MM.1S (cell line): ENCODE results near the gene DDX3X.

Experiments
- EZH2 ChIP-seq: fragments of 300-600 bp; sonication (generic); optimal IDR thresholded peaks from 2 replicates; pipeline ENCODE3; 2017; ENCODE audit warnings: low read depth, mild to moderate bottlenecking, antibody characterized with exemption, low read length, mixed read lengths
- EZH2phosphoT487 ChIP-seq: fragments of 300-600 bp; sonication (generic); IDR thresholded peaks from 2 replicates; pipeline ENCODE4 v1.6.1; 2018; ENCODE audit warnings: antibody characterized with exemption, low read length
- TF ChIP-seq, protein P1 (sequence below): fragments of 300-600 bp; sonication (generic); IDR thresholded peaks from 2 replicates; pipeline ENCODE4 v1.5.1; 2016; ENCODE audit warnings: antibody characterized with exemption, low read length, mixed read lengths

DNA sequence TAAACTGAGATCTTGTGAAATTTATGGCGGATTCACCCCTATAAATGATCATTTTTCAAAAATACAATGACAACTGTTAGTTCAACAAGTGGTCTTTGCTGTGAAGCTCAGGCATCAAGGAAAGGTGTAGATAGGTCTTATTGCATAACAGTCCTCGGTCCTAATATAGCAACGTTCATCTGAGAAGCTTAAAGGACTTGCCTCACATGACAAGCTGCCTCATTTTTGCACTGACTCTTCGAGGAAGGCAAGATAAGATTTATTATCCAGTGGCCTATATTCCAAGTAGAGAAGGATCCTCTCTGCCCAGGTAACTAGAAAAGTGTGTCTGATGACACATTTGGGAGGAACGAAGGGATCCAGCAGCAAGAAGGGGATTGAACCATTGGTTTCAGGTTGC is 13.6 kb upstream of the DDX3X start:
- TF ChIP-seq, protein P1, sequence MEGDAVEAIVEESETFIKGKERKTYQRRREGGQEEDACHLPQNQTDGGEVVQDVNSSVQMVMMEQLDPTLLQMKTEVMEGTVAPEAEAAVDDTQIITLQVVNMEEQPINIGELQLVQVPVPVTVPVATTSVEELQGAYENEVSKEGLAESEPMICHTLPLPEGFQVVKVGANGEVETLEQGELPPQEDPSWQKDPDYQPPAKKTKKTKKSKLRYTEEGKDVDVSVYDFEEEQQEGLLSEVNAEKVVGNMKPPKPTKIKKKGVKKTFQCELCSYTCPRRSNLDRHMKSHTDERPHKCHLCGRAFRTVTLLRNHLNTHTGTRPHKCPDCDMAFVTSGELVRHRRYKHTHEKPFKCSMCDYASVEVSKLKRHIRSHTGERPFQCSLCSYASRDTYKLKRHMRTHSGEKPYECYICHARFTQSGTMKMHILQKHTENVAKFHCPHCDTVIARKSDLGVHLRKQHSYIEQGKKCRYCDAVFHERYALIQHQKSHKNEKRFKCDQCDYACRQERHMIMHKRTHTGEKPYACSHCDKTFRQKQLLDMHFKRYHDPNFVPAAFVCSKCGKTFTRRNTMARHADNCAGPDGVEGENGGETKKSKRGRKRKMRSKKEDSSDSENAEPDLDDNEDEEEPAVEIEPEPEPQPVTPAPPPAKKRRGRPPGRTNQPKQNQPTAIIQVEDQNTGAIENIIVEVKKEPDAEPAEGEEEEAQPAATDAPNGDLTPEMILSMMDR = no peak
- TF ChIP-seq EZH2phosphoT487 (no peak), EZH2 (no peak)
